Measurements from ENCODE around the gene TOP3B.

Gene TOP3B, protein sequence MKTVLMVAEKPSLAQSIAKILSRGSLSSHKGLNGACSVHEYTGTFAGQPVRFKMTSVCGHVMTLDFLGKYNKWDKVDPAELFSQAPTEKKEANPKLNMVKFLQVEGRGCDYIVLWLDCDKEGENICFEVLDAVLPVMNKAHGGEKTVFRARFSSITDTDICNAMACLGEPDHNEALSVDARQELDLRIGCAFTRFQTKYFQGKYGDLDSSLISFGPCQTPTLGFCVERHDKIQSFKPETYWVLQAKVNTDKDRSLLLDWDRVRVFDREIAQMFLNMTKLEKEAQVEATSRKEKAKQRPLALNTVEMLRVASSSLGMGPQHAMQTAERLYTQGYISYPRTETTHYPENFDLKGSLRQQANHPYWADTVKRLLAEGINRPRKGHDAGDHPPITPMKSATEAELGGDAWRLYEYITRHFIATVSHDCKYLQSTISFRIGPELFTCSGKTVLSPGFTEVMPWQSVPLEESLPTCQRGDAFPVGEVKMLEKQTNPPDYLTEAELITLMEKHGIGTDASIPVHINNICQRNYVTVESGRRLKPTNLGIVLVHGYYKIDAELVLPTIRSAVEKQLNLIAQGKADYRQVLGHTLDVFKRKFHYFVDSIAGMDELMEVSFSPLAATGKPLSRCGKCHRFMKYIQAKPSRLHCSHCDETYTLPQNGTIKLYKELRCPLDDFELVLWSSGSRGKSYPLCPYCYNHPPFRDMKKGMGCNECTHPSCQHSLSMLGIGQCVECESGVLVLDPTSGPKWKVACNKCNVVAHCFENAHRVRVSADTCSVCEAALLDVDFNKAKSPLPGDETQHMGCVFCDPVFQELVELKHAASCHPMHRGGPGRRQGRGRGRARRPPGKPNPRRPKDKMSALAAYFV

DNA sequence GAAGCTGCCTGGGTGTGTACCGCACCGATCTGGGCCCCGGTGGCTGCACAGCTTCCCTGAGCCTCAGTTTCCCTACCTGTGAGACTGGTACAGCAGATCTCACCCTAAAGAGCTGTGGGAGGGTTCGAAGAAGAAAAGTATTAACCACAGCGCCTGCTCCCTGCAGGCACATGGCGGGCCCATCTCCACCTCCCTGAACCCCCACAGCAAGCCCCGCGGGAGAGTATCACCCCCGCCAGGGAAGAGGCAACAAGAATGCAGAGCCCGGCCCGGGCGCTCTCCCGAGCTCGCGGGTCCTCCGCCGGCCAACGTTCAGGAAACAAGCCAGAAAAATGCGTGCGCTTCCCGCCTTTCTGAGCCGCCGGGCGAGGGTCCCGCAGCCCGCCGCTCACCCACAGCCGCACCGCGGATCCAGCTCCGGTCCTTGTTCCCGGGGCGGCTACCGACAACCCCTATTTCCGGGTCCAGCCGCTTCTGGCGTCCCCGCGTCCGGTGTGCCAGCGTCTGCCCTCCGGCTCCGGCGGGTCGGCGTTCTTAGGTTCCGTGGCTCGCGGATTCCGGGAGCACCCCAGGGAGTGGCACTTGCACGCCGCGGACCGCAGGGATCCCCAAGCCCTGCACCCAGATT lies at the start of gene TOP3B:
Gene TOP3B (minus strand): TSS at position 450 of the 628 bp plus-strand sequence. CDS start 7,078 bp downstream, outside the sequence.
- peak; percentile 82 for DNase-seq (ENCODE audit: low spot score)

DNA sequence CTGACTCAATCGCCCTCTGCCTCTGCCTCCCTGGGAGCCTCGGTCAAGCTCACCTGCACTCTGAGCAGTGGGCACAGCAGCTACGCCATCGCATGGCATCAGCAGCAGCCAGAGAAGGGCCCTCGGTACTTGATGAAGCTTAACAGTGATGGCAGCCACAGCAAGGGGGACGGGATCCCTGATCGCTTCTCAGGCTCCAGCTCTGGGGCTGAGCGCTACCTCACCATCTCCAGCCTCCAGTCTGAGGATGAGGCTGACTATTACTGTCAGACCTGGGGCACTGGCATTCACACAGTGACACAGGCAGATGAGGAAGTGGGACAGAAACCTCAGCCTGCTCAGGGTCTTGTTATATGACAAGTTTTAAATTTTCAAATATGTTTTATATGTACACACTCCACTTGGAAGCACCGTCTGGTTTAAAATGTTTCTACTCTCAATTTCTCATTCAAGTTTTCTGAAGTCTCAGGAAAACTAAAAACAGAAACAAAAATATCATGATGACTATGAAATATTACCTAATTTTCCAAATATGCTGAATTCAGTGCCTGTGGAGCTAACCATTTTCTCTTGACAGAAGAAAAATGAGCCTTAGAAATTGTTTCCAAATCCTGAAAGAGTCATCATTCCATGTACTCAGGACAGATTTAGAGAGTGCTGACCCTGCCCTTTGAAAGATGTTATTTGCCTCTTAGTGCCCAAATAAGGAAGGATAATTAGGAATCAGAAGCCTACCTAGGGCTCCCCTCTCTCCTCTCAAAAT lies 48.8 kb upstream of the TOP3B start:
- no peak for DNase-seq (ENCODE audit: low spot score)

DNA sequence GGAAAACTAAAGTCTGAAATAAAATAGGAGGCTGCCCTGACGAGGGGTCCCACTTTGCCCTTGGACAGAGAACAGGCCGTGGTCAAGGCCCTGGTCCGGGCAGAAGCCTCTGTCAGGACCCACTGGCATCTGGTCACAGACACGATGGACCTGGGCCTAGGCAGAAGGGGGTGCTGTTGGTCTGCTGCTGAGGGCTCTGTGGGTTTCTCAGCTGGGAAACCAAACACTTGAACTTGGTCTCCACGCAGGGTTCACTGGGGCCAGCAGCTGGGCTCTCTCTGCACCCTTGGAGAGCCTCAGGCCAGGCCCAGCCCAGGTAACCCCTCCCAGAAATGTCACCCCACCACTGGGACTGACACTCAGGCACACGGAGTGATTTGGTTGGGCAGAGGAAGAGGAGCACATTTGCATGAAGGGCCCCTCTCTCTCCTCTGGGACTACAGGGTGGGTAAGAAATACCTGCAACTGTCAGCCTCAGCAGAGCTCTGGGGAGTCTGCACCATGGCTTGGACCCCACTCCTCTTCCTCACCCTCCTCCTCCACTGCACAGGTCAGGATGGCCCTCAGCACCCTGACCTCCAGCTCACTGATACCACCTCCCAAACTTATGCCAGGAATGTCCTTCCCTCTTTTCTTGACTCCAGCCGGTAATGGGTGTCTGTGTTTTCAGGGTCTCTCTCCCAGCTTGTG lies 48.1 kb upstream of the TOP3B start:
- no peak for DNase-seq (ENCODE audit: low spot score)

DNA sequence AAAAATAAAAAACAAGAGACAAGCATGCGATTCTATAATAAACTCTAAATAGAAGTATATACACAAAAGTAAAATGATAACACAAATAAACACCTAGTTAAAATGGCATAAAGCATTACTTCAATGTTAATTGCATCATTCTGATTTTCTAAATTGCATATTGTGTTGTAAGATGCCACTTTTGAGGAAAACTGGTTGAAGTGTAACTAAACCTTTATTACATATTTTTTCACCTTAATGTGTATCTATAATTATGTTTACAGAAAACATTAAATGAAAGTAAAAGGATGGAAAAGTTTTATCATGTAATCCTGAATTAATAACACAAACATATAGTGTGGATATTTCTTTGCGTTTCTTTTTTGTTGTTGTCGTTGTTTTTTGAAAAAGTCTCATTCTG lies 45.4 kb upstream of the TOP3B start:
- no peak for DNase-seq (ENCODE audit: low spot score)

DNA sequence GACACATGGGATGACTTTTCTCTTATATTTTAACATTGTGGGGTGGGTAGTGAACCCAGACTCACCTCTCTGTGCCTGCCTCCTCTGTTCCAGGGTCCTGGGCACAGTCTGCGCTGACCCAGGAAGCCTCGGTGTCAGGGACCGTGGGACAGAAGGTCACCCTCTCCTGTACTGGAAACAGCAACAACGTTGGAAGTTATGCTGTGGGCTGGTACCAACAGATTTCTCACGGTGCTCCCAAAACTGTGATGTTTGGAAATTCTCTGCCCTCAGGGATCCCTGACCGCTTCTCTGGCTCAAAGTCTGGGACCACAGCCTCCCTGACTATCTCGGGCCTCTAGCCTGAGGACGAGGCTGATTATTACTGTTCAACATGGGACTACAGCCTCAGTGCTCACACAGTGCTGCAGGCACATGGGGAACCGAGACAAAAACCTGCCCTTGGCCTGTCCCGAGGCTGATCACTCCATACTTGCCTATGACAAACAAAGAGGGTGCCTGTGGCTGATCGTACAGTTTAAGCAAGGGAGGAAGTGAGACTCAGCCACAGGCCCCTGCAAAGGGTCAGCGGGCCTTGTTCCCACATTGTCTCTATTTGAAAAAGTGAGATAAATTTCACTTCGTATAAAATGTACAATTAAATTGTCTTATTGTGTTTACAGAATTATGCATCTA lies 43.7 kb upstream of the TOP3B start:
- no peak for DNase-seq (ENCODE audit: low spot score)

DNA sequence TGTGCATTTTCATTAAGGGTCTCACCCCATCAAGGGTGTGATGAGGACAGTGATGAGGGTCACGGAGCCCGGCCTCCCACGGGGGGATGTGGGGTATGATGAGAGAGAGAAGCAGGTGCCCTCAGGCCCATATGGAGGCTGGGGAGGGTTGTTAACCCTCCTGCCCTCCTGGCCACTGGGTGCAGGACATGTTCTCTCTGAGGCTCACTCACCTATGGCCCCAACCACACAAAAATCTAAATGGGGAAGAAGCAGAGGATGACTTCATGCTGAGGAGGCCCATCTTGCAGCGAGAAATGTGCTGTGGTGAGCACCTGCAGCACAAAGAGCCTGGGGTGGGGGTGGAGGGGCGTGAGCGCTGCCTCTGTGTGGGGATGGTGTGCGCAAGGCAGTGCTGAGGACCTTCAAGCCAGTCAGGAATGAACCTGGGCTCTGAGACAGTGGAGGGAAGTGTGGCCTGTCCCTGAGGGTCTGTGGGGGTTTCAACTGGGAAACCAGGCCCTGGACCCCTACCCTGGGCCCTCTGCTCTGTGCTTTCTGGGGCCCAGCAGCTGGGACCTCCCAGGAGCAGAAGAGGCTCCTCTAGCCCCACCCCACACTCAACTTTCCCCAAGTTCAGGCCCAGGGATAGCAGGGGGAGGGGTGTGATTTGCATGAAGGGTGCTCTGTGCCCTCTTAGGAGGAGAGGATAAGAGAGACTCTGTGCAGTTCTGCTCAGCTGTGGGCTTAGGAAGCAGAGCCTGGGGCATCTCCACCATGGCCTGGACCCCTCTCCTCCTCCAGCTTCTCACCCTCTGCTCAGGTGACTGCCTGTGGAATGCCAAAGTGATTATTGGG lies 43.0 kb upstream of the TOP3B start:
- DNase-seq (ENCODE audit: low spot score): no peak

DNA sequence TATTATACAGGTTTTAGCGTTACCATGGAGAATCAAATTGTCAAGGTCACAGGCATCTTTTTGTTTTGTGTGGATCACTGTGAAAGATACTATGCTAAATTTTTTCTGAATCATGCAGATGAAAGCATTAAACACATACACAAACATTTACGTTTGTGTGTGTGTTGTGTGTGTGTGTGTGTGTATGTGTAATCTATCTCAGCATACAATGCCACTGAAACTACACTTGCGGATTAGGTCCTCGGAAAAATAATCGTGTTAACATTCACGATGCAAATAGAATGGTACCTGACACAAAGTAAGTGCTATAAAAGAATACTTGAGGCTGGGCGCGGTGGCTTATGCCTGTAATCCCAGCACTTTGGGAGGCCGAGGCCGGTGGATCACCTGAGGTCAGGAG lies 41.9 kb upstream of the TOP3B start:
- DNase-seq (ENCODE audit: low spot score): no peak

DNA sequence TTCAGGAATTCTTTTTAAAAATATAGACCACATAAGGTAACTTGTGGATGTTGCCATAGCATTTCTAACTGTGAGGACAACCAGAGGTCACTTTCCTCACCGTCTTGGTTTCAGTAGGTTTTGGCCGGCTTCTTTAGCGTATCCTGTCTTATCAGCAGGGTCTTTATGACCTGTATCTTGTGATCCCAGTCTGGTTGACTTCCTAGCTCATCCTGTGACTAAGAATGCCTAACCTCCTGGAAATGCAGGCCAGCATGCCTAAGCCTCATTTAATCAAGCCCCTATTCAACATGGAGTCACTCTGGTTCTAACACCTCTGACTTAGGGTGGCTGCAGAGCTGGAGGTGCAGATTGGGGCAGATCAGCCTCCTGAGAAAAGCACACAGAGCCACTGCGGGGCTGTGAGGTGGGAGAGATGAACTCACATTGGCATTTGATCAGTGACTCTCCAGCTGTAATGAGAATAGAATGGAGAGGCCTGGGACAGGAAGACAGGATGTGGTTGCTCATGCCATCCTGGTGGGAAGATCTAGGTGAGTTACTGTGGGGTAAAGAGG lies 41.1 kb upstream of the TOP3B start:
- DNase-seq (ENCODE audit: low spot score): no peak

DNA sequence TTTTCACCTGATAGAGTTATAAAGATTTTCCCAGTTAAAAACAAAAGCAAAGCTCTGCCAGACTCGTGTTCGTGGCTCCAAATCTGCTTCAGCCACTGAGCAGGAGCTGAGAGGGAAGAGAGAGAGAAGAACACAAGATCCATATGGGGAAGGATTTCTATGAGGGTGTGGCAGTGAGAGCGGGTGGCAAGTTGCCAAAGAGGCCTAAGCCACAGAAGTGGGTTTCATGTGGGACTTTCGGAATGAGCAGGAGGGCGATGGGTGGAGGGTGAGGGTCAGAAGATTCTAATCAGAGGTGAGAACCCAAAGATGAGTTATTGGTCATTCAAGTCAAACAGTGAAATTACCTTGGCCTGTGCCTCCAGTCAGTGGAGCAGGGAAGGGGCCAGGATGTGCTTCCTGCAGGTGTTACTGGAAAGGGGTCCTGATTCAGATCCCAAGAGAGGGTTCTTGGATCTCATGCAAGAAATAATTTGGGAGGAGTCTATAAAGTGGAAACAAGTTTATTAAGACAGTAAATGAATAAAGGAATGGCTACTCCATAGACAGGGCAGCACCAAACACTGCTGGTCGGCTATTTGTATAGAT lies 40.5 kb upstream of the TOP3B start:
- DNase-seq (ENCODE audit: low spot score): no peak

DNA sequence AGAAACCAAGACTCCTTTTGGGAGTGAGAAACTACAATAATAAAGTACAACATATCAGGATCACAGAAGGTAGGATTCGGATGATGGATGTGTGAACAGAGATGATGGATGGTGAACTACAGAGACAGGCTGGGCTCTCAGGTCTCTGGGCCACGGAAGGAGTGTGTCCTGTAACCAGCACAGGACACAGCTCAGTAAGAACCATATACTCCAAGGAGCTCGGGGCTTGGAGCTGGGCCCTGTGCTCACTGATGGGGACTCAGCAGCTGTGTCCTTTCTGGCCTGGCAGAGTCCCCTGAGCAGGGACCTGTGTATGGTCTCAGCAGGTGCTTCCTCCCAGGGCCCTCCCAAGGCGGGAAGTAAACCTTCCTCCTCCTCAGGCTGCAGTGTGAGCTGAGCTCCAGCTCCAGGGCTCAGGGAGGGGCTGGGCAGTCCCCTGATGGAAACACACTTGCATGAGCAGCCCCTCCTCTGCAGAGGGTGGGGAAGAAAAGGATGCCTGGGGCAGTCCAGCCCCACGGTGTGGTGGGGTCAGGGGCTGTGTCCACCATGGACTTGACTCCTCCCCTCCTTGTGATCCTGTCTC lies 39.8 kb upstream of the TOP3B start:
- no peak for DNase-seq (ENCODE audit: low spot score)

DNA sequence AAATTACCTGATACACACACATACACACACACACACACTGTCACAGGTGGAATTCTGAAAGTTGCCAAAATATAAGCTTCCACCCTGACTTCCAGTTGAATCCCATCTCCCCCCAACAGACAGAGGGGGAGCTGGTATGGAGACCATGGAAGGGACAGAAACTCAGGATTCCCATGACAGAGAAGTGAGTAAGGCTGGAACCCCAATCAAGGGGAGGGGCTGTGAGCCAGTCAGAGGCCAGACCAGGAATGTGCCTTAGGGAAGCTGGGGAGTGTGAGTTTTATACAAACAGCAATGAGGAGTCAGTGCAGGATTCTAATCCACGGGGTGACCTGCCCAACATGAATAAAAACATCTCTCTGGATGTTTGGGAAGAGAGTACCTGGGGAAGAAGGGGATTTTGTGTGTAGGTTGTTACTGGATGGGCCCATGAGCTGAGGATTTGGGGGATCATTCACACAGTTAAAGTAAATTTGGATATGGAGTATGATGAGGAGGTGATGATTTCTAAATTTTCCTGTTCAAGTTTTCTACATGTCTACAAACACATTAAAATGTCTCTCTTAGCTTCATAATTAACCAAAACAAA lies 38.7 kb upstream of the TOP3B start:
- no peak for DNase-seq (ENCODE audit: low spot score)

DNA sequence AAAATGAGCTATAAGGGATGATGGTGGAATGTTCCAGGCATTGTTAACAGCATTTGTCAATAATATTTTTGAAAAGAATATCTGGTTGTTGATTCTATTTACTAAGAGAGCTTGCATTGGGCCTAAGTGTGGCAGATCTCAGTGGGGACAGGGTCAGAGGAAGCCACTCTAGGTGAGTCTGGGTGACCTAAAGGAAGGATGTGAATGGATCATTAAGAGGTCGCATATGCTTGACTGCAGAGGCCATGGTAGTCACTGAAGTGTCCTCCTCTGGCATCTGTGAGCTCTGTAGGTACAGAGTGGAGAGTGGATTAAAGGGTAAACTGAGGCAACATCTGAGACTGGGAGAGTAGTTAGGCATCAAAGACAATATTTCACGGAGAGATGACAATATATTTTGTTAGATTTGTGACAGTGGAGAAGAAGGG lies 37.9 kb upstream of the TOP3B start:
- no peak for DNase-seq (ENCODE audit: low spot score)

DNA sequence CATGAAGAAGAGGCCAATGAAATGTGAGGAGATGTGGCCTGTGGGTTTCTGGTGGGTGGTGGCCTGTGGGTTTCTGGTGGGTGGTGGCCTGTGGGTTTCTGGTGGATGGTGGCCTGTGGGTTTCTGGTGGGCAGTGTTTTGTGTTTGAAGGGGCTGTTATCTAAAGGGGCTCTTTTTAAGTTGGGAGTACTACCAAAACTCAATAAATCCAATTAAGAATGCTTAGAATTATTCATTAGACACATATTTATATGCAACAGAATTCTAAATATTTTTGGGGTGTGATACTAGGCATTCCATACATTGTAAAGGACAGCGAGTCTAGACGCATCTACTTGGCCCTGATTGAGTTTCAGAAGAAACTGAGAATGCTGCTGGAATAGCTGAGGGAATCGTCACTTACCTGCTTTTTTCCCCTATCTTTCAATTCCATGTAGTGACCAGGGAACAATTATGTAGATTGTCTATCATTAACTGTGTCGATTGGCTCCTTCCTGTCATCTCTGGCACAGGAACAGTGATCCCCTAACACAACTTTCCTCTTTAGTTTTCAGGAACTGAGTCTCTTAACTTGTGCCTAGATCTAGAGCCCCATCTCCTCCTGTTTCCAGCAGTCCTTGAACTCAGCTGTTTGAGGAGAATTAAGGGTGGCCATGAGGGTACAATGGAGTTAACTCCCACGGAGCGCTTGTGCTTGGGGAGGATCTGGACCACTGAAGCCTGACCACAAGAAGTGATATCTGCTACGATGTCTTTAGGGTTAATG lies 37.3 kb upstream of the TOP3B start:
- DNase-seq (ENCODE audit: low spot score): no peak

DNA sequence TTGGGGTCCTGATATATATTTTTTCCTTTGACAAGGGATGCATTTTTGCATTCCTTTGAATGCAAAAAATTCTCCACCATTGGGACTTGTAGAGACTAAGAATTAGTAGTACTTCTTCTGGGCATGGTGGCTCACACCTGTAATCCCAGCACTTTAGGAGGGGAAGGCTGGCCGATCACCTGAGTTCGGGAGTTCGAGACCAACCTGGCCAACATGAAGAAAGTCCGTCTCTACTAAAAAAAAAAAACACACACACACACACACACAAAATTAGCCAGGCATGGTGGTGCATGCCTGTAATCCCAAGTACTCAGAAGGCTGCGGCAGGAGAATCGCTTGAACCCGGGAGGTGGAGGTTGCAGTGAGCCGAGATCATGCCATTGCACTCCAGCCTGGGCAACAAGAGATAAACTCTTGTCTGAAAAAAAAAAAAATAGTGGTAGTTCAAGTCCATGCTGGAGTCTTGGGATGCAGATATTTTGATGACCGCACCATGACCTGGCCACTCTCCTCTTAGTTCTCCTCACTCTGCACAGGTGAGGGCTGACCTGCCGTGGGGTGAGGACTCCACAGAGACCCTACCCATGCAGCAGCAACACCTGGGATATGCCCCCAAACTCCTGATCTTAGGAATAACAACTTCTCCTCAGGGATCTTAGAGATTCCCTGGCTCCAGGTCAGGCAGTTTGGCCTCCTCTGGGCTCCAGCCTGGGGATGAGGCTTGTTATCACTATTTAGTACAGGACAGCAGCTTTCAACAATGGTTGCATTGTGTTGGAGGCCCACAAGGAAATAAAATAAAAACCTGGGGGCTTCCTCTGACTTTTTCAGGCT lies 36.5 kb upstream of the TOP3B start:
- DNase-seq (ENCODE audit: low spot score): no peak

DNA sequence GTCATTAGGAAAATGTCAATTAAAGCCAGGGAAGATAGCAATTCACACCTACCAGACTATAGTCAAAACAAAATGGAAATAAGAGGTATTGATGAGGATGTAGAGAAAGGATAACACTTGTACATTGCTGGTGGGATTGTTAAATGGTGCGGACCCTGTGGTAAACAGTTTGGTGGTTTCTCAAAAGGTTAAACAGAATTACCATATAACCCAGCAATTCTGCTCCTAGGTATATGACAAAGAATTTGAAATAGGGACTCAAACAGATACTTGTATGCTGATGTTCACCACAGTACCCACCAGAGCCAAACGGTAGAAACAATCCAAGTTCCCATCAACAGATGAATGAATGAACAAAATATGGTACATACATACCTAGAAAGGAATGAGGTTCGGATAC lies 33.0 kb upstream of the TOP3B start:
- no peak for DNase-seq (ENCODE audit: low spot score)

DNA sequence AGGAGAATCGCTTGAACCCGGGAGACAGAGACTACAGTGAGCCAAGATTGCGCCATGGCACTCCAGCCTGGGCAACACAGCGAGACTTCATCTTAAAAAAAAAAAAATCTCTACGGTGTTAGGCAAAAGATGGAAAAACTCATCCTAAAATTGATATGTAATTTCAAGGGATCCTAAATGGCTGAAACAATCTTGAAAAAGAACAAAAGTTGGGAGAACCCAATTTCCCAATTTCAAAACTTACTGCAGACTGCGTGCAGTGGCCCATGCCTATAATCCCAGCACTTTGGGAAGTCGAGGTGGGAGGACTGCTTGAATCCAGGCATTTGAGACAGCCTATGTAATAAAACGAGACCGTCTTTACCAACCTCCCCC lies 31.7 kb upstream of the TOP3B start:
- no peak for DNase-seq (ENCODE audit: low spot score)

All from Ammon's horn (tissue), 1 donor.